B cell (primary cell): ENCODE results near the gene PDGFA. TPM values are rescaled to one million over a fixed set of nuclear protein-coding genes. Genes with fewer than 3 reads are reported as not detected.

Experiments used
- ATAC-seq: fragments of 200-7000 bp; cut with Tn5 transposase; one replicate; pipeline ENCODE4 v1.10.0; 2021; ENCODE audit warnings: low read depth, mild to moderate bottlenecking, moderate number of reproducible peaks, moderate library complexity
- CTCF ChIA-PET: fragments of 350-600 bp; sonication (Branson Sonifier 250); formaldehyde crosslinking; loops from one replicate; lab custom pipeline; 2021; ENCODE audit warnings: antibody characterized with exemption, inconsistent platforms; lab: Charles Lee
- POLR2A ChIA-PET: fragments of 350-600 bp; sonication (Branson Sonifier 250); formaldehyde crosslinking; loops from one replicate; lab custom pipeline; 2021; ENCODE audit warnings: antibody characterized with exemption; lab: Charles Lee
- DNase-seq: peaks from one replicate; pipeline ENCODE4 v3.0.0; 2013
- H2AFZ ChIP-seq: 2 replicates; pipeline ENCODE4 v1.6.1; 2012; ENCODE audit warnings: mild to moderate bottlenecking, low read depth, low read length; ENCODE audit not compliant: insufficient read depth, poor library complexity, severe bottlenecking
- H3K27ac ChIP-seq, 2 donors: 1 replicate in 1 of 2; 2 replicates in 1 of 2; pipeline ENCODE4 v1.5.1; 2012 to 2013; ENCODE audit warnings: low read length in 2 of 2, mild to moderate bottlenecking in 2 of 2, moderate library complexity in 1 of 2
- H3K27me3 ChIP-seq, 4 experiments: fragments of 200-600 bp in 1 of 4; sonication (generic) in 1 of 4; replicated peaks in 1 of 4; 1 replicate in 2 of 4; 2 replicates in 2 of 4; pipeline versions ENCODE4 v1.6.1 to v1.7.0; 2013 to 2016; ENCODE audit warnings: low read length in 3 of 4, mild to moderate bottlenecking in 2 of 4, mixed read lengths in 1 of 4, moderate library complexity in 1 of 4; ENCODE audit not compliant: insufficient read depth in 4 of 4, control insufficient read depth in 3 of 4; ENCODE audit errors: control extremely low read depth in 1 of 4
- H3K36me3 ChIP-seq, 2 experiments: replicated peaks in 1 of 2; 1 replicate in 1 of 2; 2 replicates in 1 of 2; pipeline versions ENCODE4 v1.6.1 to v1.7.1; 2013; ENCODE audit warnings: low read length in 1 of 2; ENCODE audit not compliant: insufficient read depth in 2 of 2, control insufficient read depth in 1 of 2; ENCODE audit errors: control extremely low read depth in 1 of 2, extremely low read depth in 1 of 2
- H3K4me1 ChIP-seq, 2 donors: fragments of 200-600 bp in 1 of 2; sonication (generic) in 1 of 2; 1 replicate in 1 of 2; 2 replicates in 1 of 2; pipeline versions ENCODE4 v1.5.1 to v1.6.1; 2013 to 2017; ENCODE audit warnings: low read length in 2 of 2; ENCODE audit not compliant: control insufficient read depth in 2 of 2, insufficient read depth in 2 of 2
- H3K4me2 ChIP-seq: replicated peaks from 2 replicates; pipeline ENCODE3; 2012; ENCODE audit warnings: mild to moderate bottlenecking, low read depth, low read length; ENCODE audit not compliant: poor library complexity, severe bottlenecking
- H3K4me3 ChIP-seq, 5 experiments: fragments of 200-600 bp in 1 of 5; sonication (generic) in 1 of 5; 1 replicate in 3 of 5; 2 replicates in 2 of 5; pipeline versions ENCODE4 v1.5.1 to v1.7.0; 2011 to 2016; ENCODE audit warnings: low read length in 4 of 5, mild to moderate bottlenecking in 4 of 5, low read depth in 2 of 5, control low read depth in 1 of 5, moderate library complexity in 1 of 5; ENCODE audit not compliant: insufficient read depth in 1 of 5; ENCODE audit errors: control extremely low read depth in 1 of 5, extremely low read depth in 1 of 5
- H3K79me2 ChIP-seq: fragments of 200-600 bp; sonication (generic); one replicate; pipeline ENCODE4 v1.6.0; 2016; ENCODE audit warnings: low read length; ENCODE audit not compliant: control insufficient read depth, insufficient read depth
- H3K9ac ChIP-seq: fragments of 200-600 bp; sonication (generic); 2 replicates; pipeline ENCODE4 v1.6.1; 2017; ENCODE audit warnings: mild to moderate bottlenecking, low read length, moderate library complexity
- H3K9me3 ChIP-seq, 3 donors: one replicate each; pipeline versions ENCODE4 v1.6.1 to v1.7.1; 2013; ENCODE audit warnings: low read length in 2 of 3; ENCODE audit not compliant: control insufficient read depth in 2 of 3, insufficient read depth in 1 of 3; ENCODE audit errors: control extremely low read depth in 1 of 3
- H4K20me1 ChIP-seq: 2 replicates; pipeline ENCODE4 v1.6.0; 2012; ENCODE audit warnings: mild to moderate bottlenecking, low read length; ENCODE audit not compliant: insufficient read depth, control insufficient read depth, poor library complexity, severe bottlenecking
- H3K27ac Mint-ChIP-seq: one replicate; pipeline ENCODE4 v1.8.0; 2021; ENCODE audit warnings: mixed read lengths
- H3K27me3 Mint-ChIP-seq: one replicate; pipeline ENCODE4 v1.8.0; 2021; ENCODE audit warnings: mixed read lengths
- H3K4me1 Mint-ChIP-seq: one replicate; pipeline ENCODE4 v1.8.0; 2021; ENCODE audit warnings: mixed read lengths
- H3K4me3 Mint-ChIP-seq: one replicate; pipeline ENCODE4 v1.8.0; 2021; ENCODE audit warnings: mixed read lengths
- H3K9me3 Mint-ChIP-seq: one replicate; pipeline ENCODE4 v1.8.0; 2022; ENCODE audit warnings: mixed read lengths; ENCODE audit not compliant: insufficient read depth
- CTCF ChIP-seq: fragments of 200-600 bp; IDR thresholded peaks from one replicate; pipeline ENCODE4 v1.8.0; 2022; ENCODE audit warnings: antibody characterized with exemption, mild to moderate bottlenecking
- EZH2 ChIP-seq: IDR thresholded peaks from 2 replicates; pipeline ENCODE4 v1.6.1; 2012; ENCODE audit warnings: borderline replicate concordance, low read depth, mild to moderate bottlenecking, moderate library complexity, low read length; ENCODE audit not compliant: insufficient read depth, poor library complexity, severe bottlenecking
- WGBS: methylation state at CpG from one replicate; pipeline ENCODE4 v1.1.5; 2013; ENCODE audit warnings: missing lambda C conversion rate; ENCODE audit not compliant: insufficient coverage; 5-methylcytosine and 5-hydroxymethylcytosine counted together
- intact Hi-C: fragments of 100-400 bp; cut with micrococcal nuclease; formaldehyde crosslinking; loops from one replicate; pipeline ENCODE4 v1.10.0; 2022
- polyA plus RNA-seq: library from polyadenylated mRNA; depleted of rRNA; stranded (reverse); fragments of >200 nt; gene quantifications from 2 replicates; pipeline ENCODE4 v1.2.3, GENCODE V29; 2012
- total RNA-seq, 2 donors: library from RNA; stranded (reverse); fragments of 120-200 nt in 1 of 2; gene quantifications; 1 replicate in 1 of 2; 2 replicates in 1 of 2; pipeline versions ENCODE4 v1.2.3 to v1.2.4, GENCODE V29; 2013 to 2022

Gene PDGFA
- total and polyA plus RNA-seq, 2 donors (not counting 1 experiment from before 2014, with no cell fraction given): 0.36 to 1.5 TPM

DNA sequence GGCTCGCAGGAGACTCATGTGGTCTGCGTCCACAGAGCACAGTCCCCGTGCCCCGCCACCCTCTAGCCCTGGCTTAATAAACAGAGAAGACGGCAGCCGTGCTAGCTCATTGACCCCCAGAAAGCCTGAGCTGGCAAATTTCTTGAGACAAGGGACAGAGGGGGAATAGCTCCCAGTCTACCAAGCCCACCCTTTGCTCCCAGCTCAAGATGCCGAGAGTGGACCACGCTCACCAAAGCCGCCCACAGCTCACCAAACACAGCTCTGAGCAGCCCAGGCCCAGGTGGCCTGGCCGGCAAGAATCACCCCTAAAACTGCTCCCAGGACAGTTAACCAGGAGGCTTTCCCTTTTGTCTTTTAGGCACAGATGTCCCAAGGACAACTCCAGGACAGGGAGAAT, 5.4 kb downstream of the PDGFA start:
- intact Hi-C loops: no loop called here
- no peak for DNase-seq

More for the DNA sequence above, 5.4 kb downstream of the PDGFA start:
- no peaks in the 10 kb centered on the region for H3K9me3 Mint-ChIP-seq
- Histone ChIP-seq H3K4me2 (no peak overlapping the region), H3K27ac (no peak overlapping the region), H3K27me3 (peaks cover 0 to 6% (median 3%) of the 10 kb centered on the region in 4 experiments), H3K36me3 (no peaks in the 10 kb centered on the region), H3K9ac (no peak overlapping the region), H3K4me3 (no peak overlapping the region), H3K4me1 (peaks cover 6 to 11% of the 10 kb centered on the region in 2 donors), H2AFZ (no peak overlapping the region), H3K79me2 (no peaks in the 10 kb centered on the region), H3K9me3 (no peaks in the 10 kb centered on the region), H4K20me1 (no peaks in the 10 kb centered on the region)
- H3K4me1 Mint-ChIP-seq: peaks cover 10% of the 10 kb centered on the region
- ChIA-PET POLR2A (no interaction called here), CTCF (no interaction called here)
- no peak overlapping the region for H3K4me3 Mint-ChIP-seq
- 94% methylated on average over 9 of the region's 10 CpGs for WGBS
- H3K27me3 Mint-ChIP-seq: peaks cover 15% of the 10 kb centered on the region
- H3K27ac Mint-ChIP-seq: no peak overlapping the region
- TF ChIP-seq CTCF (no peak), EZH2 (no peak)
- no peak for ATAC-seq
